CD4-positive, alpha-beta T cell treated with Interleukin-17A for 1 hour (primary cell): ENCODE measurements around the gene TMEM154.
A peak's percentile ranks its signal among the peaks of the same experiment; 100 is the strongest.

Experiments used
- DNase-seq: peaks from one replicate; pipeline ENCODE4 v3.0.0-alpha.2; 2020

Gene TMEM154

GRCh38 chr4:152588869-152589268 is 90.9 kb downstream of the TMEM154 start:
- no peak for DNase-seq

GRCh38 chr4:152587127-152587526 is 92.7 kb downstream of the TMEM154 start:
- no peak for DNase-seq

GRCh38 chr4:152586668-152587067 is 93.1 kb downstream of the TMEM154 start:
- no peak for DNase-seq

- peak; percentile 41 for DNase-seq
These were observed 94.8 kb downstream of the TMEM154 start for GRCh38 chr4:152585023-152585441.

- DNase-seq, result no peak
These were observed 98.1 kb downstream of the TMEM154 start for GRCh38 chr4:152581536-152582160.

GRCh38 chr4:152579916-152580315 is 99.9 kb downstream of the TMEM154 start:
- DNase-seq, result no peak

- DNase-seq, result no peak
These were observed 100.6 kb downstream of the TMEM154 start for GRCh38 chr4:152579107-152579764.

- DNase-seq, result no peak
These were observed 101.1 kb downstream of the TMEM154 start for GRCh38 chr4:152578670-152579069.

GRCh38 chr4:152577708-152578396 is 101.9 kb downstream of the TMEM154 start:
- no peak for DNase-seq

- DNase-seq, result no peak
These were observed 104.3 kb downstream of the TMEM154 start for GRCh38 chr4:152575533-152575932.

GRCh38 chr4:152573861-152574260 is 105.9 kb downstream of the TMEM154 start:
- DNase-seq, result no peak

- DNase-seq, result no peak
These were observed 107.2 kb downstream of the TMEM154 start for GRCh38 chr4:152572417-152573086.

GRCh38 chr4:152571770-152572169 is 108.0 kb downstream of the TMEM154 start:
- no peak for DNase-seq

GRCh38 chr4:152571296-152571695 is 108.5 kb downstream of the TMEM154 start:
- DNase-seq, result no peak
